Activated CD8-positive, alpha-beta T cell treated with anti-CD3 and anti-CD28 coated beads, Interleukin-2, amount 10 ng/mL, durations not matched to agents 7 days and 5 days (primary cell): ENCODE measurements around the gene ASCC1. TPM values are rescaled to one million over a fixed set of nuclear protein-coding genes. Genes with fewer than 3 reads are reported as not detected.
"Not testable (repeated sequence)": the region's sequence is repeated elsewhere in the genome, so short reads cannot be mapped to it uniquely, and the experiment has no call there.

ENCODE experiments used
- ATAC-seq: fragments of 150-1000 bp; cut with Tn5 transposase; one replicate; pipeline ENCODE4 v1.10.0; 2021; ENCODE audit warnings: moderate library complexity
- CTCF ChIA-PET: fragments of 350-600 bp; sonication (Branson Sonifier 250); formaldehyde crosslinking; loops from one replicate; lab custom pipeline; 2021; ENCODE audit warnings: antibody characterized with exemption; lab: Charles Lee
- POLR2A ChIA-PET: fragments of 350-600 bp; sonication (Branson Sonifier 250); formaldehyde crosslinking; loops from one replicate; lab custom pipeline; 2021; ENCODE audit warnings: antibody characterized with exemption; lab: Charles Lee
- DNase-seq: peaks from one replicate; pipeline ENCODE4 v3.0.0-alpha.2; 2020
- H3K27ac Mint-ChIP-seq: one replicate; pipeline ENCODE4 v1.8.0; 2021; ENCODE audit warnings: mild to moderate bottlenecking, mixed read lengths
- H3K27me3 Mint-ChIP-seq: one replicate; pipeline ENCODE4 v1.8.0; 2021; ENCODE audit warnings: low read depth, mixed read lengths
- H3K36me3 Mint-ChIP-seq: one replicate; pipeline ENCODE4 v1.8.0; 2021; ENCODE audit warnings: low read depth, mixed read lengths
- H3K4me1 Mint-ChIP-seq: one replicate; pipeline ENCODE4 v1.8.0; 2021; ENCODE audit warnings: low read depth, mixed read lengths
- H3K4me3 Mint-ChIP-seq: one replicate; pipeline ENCODE4 v1.8.0; 2021; ENCODE audit warnings: mild to moderate bottlenecking, mixed read lengths
- H3K9me3 Mint-ChIP-seq: one replicate; pipeline ENCODE4 v1.8.0; 2022; ENCODE audit warnings: mixed read lengths; ENCODE audit not compliant: insufficient read depth
- total RNA-seq, 2 experiments: library from RNA; stranded (reverse); gene quantifications; one replicate each; pipeline ENCODE4 v1.2.3, GENCODE V29; 2021

ASCC1 gene
- total RNA-seq, 2 experiments from 2014 or later = 34.8 to 40.3 TPM

DNA sequence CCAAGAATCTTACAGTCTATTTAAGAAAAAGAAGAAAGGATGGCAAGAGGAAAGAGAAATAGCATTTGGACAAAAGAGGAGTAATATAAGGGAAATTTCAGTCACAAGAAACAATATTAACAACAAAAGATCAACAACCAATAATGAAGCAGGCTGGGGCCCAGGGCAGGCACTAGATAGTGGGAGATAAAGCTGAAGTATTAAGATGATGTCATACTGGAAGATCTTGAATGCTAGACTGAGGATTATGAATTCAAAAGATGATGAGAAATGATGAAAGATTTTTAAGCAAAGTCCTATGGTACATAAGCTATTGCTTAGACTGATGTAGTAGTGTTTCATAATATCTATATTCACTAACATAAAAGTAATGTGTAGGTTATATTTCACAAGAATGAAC lies 75.9 kb downstream of the ASCC1 start:
- Mint-ChIP-seq H3K36me3 (peaks cover 17% of the 10 kb centered on the region), H3K9me3 (no peaks in the 10 kb centered on the region), H3K4me3 (no peak overlapping the region), H3K27me3 (no peaks in the 10 kb centered on the region), H3K27ac (no peak overlapping the region), H3K4me1 (peaks cover 12% of the 10 kb centered on the region)
- ATAC-seq (no peak), DNase-seq (no peak)
- ChIA-PET POLR2A (no interaction called here), CTCF (interaction anchor here (0.5 to 1.9 kb wide), 4 partner anchors 8 to 91 kb away, joined by 3 to 8 read pairs (median 6); partner anchors contain the start of gene ANAPC16)

DNA sequence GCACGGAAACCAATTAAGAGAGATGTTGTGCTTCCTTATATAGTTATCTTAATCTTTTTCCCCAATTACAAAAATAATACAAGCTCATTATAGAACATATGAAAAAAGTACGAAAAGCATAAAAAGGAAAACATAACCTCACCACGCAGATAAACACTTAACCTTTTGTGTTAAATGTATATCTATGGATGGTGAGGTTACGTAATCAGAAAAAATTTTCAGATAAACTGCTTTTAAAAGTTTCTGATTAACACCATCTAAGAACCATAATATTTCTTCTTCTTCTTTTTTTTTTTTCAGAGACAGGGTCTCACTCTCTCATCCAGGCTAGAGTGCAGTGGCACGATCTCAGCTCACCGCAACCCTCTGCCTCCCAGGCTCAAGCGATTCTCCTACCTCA lies 78.5 kb downstream of the ASCC1 start:
- POLR2A ChIA-PET = no interaction called here
- no peaks in the 10 kb centered on the region for H3K27me3 Mint-ChIP-seq
- peaks cover 38% of the 10 kb centered on the region for H3K4me1 Mint-ChIP-seq
- peaks cover 19% of the 10 kb centered on the region for H3K36me3 Mint-ChIP-seq
- ATAC-seq = no peak
- CTCF ChIA-PET = interaction anchor here (1.3 to 3.4 kb wide), 3 partner anchors 11 to 89 kb away, joined by 3 to 18 read pairs (median 6); no protein-coding TSS in a partner anchor
- no peak overlapping the region for H3K4me3 Mint-ChIP-seq
- H3K27ac Mint-ChIP-seq = no peak overlapping the region
- DNase-seq = no peak
- no peaks in the 10 kb centered on the region for H3K9me3 Mint-ChIP-seq

DNA sequence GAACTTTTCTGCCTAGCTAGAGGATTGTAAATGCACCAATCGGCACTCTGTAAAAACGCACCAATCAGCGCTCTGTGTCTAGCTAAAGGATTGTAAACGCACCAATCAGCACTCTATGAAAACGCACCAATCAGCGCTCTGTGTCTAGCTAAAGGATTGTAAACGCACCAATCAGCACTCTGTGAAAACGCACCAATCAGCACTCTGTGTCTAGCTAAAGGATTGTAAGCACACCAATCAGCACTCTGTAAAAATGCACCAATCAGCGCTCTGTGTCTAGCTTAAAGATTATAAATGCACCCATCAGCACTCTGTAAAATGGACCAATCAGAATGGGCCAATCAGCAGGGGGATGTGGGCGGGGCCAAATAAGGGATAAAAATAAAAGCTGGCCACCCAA lies 79.9 kb downstream of the ASCC1 start:
- not testable (repeated sequence) for H3K4me3 Mint-ChIP-seq, ATAC-seq, H3K9me3 Mint-ChIP-seq, DNase-seq, H3K27me3 Mint-ChIP-seq, H3K27ac Mint-ChIP-seq
- Mint-ChIP-seq H3K36me3 (peaks cover 22% of the 10 kb centered on the region), H3K4me1 (peaks cover 45% of the 10 kb centered on the region)
- ChIA-PET CTCF (interaction anchor here (1.3 to 3.4 kb wide), 3 partner anchors 10 to 240 kb away, joined by 3 to 18 read pairs (median 6); no protein-coding TSS in a partner anchor), POLR2A (interaction anchor here (0.9 kb wide), 1 partner anchor 82 kb away, joined by 3 read pairs; no protein-coding TSS in a partner anchor)

DNA sequence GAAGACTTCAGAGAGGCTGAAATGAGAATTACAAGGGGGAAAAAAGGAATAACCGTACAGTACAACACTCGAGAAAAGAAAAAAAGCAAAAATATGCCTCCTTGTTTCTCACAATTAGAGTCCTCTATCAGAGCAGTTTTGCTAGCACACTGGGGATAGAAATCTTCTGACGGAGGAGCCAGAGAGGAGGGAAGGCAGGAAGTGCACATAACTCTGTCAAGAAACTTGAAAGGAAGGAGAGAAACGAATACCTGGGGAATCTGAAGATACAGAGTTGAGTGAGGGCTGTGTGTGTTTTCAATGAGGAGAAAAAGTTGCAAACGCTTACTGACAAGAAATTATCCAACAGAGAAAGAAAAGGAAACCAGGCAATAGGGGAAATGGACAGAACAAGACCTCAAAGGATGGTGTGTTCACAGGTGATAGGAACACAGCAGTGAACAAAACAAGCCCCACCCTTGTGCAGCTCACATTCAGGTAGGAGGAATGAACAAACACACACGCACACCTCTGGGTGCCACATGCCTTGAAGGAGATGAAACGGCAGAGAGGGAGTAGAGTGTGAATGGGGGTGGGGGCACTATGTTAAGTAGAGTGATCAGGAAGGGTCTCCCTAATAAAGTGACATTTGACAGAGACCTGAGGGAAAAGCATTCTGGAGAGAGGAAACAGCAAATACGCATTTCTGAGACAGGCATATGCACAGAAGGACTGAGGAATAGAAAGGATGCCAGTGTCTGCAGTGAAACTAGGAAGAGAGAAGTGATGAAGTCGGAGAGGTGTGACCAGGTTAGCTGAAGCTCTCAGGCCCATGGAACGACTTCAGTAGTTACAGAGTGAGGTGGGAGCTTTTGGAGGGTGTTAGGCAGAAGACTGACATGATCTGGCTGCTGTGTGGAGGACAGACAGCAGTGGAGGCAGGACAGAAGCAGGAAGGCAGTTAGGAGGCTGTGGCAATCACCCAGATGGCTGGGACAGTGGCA lies 81.0 kb downstream of the ASCC1 start:
- Mint-ChIP-seq H3K27me3 (no peaks in the 10 kb centered on the region), H3K4me1 (peaks cover 49% of the 10 kb centered on the region), H3K27ac (peak overlapping the region; percentile 48), H3K4me3 (no peak overlapping the region), H3K9me3 (no peaks in the 10 kb centered on the region), H3K36me3 (peaks cover 22% of the 10 kb centered on the region)
- ATAC-seq (no peak), DNase-seq (no peak)
- ChIA-PET CTCF (interaction anchor here (1.3 to 5.0 kb wide), 5 partner anchors 8 to 238 kb away, joined by 3 to 65 read pairs (median 18); partner anchors contain the start of gene DDIT4), POLR2A (interaction anchor here (0.9 kb wide), 1 partner anchor 113 kb away, joined by 3 read pairs; no protein-coding TSS in a partner anchor)

DNA sequence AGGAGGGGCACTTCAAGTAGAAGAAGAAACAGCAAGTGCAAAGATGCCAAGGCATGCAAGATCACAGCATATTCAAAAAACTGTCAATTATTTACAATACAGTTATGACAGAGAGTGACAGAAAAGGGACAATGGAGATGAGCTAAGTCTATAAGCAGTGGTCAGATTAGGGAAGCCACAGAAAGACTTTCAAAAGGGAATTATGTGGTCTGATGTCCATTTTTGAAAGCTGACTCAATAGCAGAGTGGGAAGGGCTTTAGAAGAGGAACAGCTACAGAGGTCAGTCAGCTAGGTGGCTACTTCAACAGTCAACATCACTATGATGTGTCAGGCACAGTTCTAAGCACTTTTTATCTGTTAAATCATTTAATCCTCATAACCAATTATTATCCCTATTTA lies 82.6 kb downstream of the ASCC1 start:
- Mint-ChIP-seq H3K4me3 (no peak overlapping the region), H3K36me3 (peaks cover 26% of the 10 kb centered on the region), H3K27me3 (no peaks in the 10 kb centered on the region), H3K4me1 (peaks cover 52% of the 10 kb centered on the region), H3K9me3 (no peaks in the 10 kb centered on the region), H3K27ac (no peak overlapping the region)
- ChIA-PET CTCF (interaction anchor here (0.7 to 5.0 kb wide), 9 partner anchors 11 to 209 kb away, joined by 3 to 65 read pairs (median 15); partner anchors contain the start of gene DDIT4), POLR2A (interaction anchor here (1.3 kb wide), 1 partner anchor 45 kb away, joined by 6 read pairs; the partner anchor contains the start of gene SPOCK2)
- no peak for DNase-seq
- no peak for ATAC-seq

DNA sequence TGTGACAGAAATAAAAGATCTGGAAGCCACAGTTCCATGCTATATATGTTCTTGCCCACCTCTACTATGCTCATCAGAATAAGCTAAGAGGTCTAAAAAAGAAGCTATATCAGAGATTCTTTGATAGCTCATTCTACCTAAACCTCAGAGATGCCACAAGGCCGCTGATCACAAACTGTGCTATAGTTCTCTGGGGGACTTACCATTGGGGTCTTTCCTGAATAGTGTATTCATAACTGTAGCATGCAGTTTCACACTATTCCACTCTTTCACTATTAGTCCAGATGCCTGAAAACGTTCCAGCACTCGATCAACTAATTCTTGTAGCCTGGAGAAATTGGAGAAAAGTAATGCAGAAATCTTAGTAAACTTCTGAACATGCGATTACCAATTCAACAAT lies 83.2 kb downstream of the ASCC1 start:
- ChIA-PET CTCF (interaction anchor here (0.8 to 5.0 kb wide), 14 partner anchors 8 to 209 kb away, joined by 3 to 65 read pairs (median 6); partner anchors contain the start of genes ANAPC16, ASCC1 and DDIT4), POLR2A (interaction anchor here (1.3 to 1.6 kb wide), 2 partner anchors 45 to 164 kb away, joined by 3 to 6 read pairs; partner anchors contain the start of gene SPOCK2)
- DNase-seq = no peak
- no peak for ATAC-seq
- Mint-ChIP-seq H3K27me3 (no peaks in the 10 kb centered on the region), H3K9me3 (no peaks in the 10 kb centered on the region), H3K4me1 (peaks cover 50% of the 10 kb centered on the region), H3K27ac (no peak overlapping the region), H3K36me3 (peaks cover 29% of the 10 kb centered on the region), H3K4me3 (no peak overlapping the region)

- H3K4me1 Mint-ChIP-seq = peaks cover 20% of the 10 kb centered on the region
- peaks cover 16% of the 10 kb centered on the region for H3K36me3 Mint-ChIP-seq
- DNase-seq (no peak), ATAC-seq (no peak)
- H3K9me3 Mint-ChIP-seq = no peaks in the 10 kb centered on the region
- no peak overlapping the region for H3K4me3 Mint-ChIP-seq
- ChIA-PET POLR2A (interaction anchor here (0.6 kb wide), 1 partner anchor 98 kb away, joined by 4 read pairs; no protein-coding TSS in a partner anchor), CTCF (interaction anchor here (1.0 to 5.3 kb wide), 14 partner anchors 9 to 216 kb away, joined by 3 to 47 read pairs (median 5); no protein-coding TSS in a partner anchor)
- H3K27me3 Mint-ChIP-seq = no peaks in the 10 kb centered on the region
- no peak overlapping the region for H3K27ac Mint-ChIP-seq
Measured at GRCh38 chr10:72127571-72127970, 88.5 kb downstream of the ASCC1 start.

DNA sequence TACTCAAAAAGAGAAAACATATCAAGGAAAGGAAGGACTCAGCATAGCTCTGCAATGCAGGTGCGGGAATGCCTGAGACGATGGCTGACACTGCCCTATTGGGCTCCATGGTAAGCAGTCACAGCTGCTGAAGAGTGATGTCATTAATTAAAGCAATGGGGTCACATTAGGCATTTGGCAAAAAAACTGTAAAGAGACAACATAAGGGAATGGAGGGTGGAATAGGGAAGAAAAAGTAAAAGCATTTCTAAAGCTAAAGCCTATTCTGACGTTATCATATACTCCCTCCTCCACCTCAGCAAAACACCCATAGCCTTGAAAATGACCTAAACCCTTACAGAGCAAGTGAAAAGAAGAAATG lies 89.2 kb downstream of the ASCC1 start:
- H3K4me1 Mint-ChIP-seq = peaks cover 20% of the 10 kb centered on the region
- no peaks in the 10 kb centered on the region for H3K9me3 Mint-ChIP-seq
- no peak overlapping the region for H3K4me3 Mint-ChIP-seq
- H3K36me3 Mint-ChIP-seq = peaks cover 15% of the 10 kb centered on the region
- H3K27ac Mint-ChIP-seq = no peak overlapping the region
- no peaks in the 10 kb centered on the region for H3K27me3 Mint-ChIP-seq
- no peak for ATAC-seq
- DNase-seq = no peak
- ChIA-PET CTCF (interaction anchor here (0.8 to 5.3 kb wide), 25 partner anchors 9 to 213 kb away, joined by 3 to 47 read pairs (median 5); no protein-coding TSS in a partner anchor), POLR2A (interaction anchor here (0.6 kb wide), 1 partner anchor 98 kb away, joined by 4 read pairs; no protein-coding TSS in a partner anchor)

DNA sequence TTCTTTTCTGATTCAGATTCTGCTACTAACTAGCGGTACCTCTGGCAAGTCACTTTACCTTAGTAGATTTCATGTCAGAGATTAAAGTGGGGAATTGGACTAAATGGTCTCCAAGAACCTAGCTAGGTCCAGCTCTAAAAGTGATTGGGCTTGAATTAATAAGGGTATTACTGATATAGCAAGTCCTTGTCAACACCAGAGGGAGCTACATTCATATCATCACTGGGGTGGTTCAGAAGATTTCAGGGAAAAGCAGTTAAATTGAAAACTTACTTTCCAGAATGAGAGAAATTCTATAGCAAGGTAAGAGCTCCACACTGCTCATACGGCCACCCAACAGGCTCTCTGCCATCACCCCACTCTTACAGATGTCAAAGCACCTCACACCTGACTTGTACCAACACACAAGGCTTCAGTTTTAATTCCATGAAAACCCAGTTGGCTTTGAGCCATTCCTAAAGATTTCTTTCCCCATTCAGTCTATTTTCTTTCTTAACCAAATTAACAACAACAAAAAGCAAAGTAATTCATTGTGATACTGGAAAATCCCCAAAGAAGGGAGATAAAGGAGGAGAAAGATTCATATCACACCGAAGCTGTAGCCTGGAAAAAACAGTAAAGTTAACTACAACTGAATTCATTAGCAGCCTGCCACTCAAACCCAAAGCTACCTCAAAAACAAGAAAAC lies 89.7 kb downstream of the ASCC1 start:
- Mint-ChIP-seq H3K4me3 (no peak overlapping the region), H3K9me3 (no peaks in the 10 kb centered on the region), H3K27ac (no peak overlapping the region), H3K4me1 (peaks cover 25% of the 10 kb centered on the region), H3K36me3 (peaks cover 20% of the 10 kb centered on the region), H3K27me3 (no peaks in the 10 kb centered on the region)
- DNase-seq (no peak), ATAC-seq (no peak)
- ChIA-PET CTCF (interaction anchor here (0.8 to 5.3 kb wide), 29 partner anchors 10 to 213 kb away, joined by 3 to 47 read pairs (median 5); no protein-coding TSS in a partner anchor), POLR2A (interaction anchor here (0.8 to 1.2 kb wide), 3 partner anchors 44 to 92 kb away, joined by 3 read pairs; partner anchors contain the start of genes ANAPC16 and ASCC1)

DNA sequence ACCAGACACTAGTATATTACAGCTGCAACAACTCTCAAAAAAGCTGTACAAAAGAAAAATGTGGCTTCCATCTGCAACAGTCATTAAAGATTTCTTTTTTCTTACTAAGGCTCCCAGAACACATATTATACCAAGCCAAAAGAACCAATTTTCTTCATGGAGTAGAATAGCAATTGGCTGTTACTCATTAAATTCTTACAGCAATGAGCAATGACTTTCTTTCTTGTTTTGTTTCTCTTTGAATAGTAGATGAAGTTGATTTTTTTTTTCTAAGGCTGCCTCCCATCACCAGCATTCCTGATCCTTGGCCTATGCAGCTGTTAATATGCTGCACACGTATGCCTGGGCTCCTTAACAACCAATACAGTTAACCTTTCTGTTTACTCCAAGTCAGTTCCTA lies 91.1 kb downstream of the ASCC1 start:
- no peak for ATAC-seq
- Mint-ChIP-seq H3K9me3 (no peaks in the 10 kb centered on the region), H3K4me3 (no peak overlapping the region), H3K4me1 (peaks cover 20% of the 10 kb centered on the region), H3K36me3 (peaks cover 24% of the 10 kb centered on the region), H3K27ac (no peak overlapping the region), H3K27me3 (no peaks in the 10 kb centered on the region)
- ChIA-PET POLR2A (no interaction called here), CTCF (interaction anchor here (0.8 to 5.3 kb wide), 11 partner anchors 9 to 215 kb away, joined by 4 to 47 read pairs (median 15); no protein-coding TSS in a partner anchor)
- no peak for DNase-seq

- POLR2A ChIA-PET = no interaction called here
- H3K27ac Mint-ChIP-seq = no peak overlapping the region
- H3K9me3 Mint-ChIP-seq = no peaks in the 10 kb centered on the region
- H3K4me3 Mint-ChIP-seq = no peak overlapping the region
- peaks cover 28% of the 10 kb centered on the region for H3K36me3 Mint-ChIP-seq
- CTCF ChIA-PET = interaction anchor here (0.8 to 5.3 kb wide), 4 partner anchors 8 to 215 kb away, joined by 4 to 47 read pairs (median 20); no protein-coding TSS in a partner anchor
- H3K4me1 Mint-ChIP-seq = peaks cover 18% of the 10 kb centered on the region
- no peaks in the 10 kb centered on the region for H3K27me3 Mint-ChIP-seq
- DNase-seq (no peak), ATAC-seq (no peak)
Measured at GRCh38 chr10:72124381-72124780, 91.7 kb downstream of the ASCC1 start.
